GM10248 (cell line): ENCODE results near the gene CYFIP1.
A peak's percentile ranks its signal among the peaks of the same experiment; 100 is the strongest.

Experiments used
- CTCF ChIA-PET: fragments of 300-600 bp; sonication (Branson Sonifier 250); formaldehyde crosslinking; extraction: SDS; loops from one replicate; lab custom pipeline; 2021; ENCODE audit warnings: antibody characterized with exemption; lab: Yijun Ruan, JAX
- POLR2A ChIA-PET: fragments of 350-650 bp; sonication (Branson Sonifier 250); formaldehyde crosslinking; extraction: SDS; loops from one replicate; lab custom pipeline; 2020; ENCODE audit warnings: antibody characterized with exemption; lab: Yijun Ruan, JAX
- DNase-seq: peaks from one replicate; pipeline ENCODE4 v3.0.0; 2012; ENCODE audit errors: extremely low spot score
- TF ChIP-seq, protein P1 (sequence below): IDR thresholded peaks from 2 replicates; pipeline ENCODE4 v1.5.1; 2012; ENCODE audit warnings: mild to moderate bottlenecking, low read depth; ENCODE audit errors: extremely low read depth, missing control alignments, control extremely low read depth

Gene CYFIP1

DNA sequence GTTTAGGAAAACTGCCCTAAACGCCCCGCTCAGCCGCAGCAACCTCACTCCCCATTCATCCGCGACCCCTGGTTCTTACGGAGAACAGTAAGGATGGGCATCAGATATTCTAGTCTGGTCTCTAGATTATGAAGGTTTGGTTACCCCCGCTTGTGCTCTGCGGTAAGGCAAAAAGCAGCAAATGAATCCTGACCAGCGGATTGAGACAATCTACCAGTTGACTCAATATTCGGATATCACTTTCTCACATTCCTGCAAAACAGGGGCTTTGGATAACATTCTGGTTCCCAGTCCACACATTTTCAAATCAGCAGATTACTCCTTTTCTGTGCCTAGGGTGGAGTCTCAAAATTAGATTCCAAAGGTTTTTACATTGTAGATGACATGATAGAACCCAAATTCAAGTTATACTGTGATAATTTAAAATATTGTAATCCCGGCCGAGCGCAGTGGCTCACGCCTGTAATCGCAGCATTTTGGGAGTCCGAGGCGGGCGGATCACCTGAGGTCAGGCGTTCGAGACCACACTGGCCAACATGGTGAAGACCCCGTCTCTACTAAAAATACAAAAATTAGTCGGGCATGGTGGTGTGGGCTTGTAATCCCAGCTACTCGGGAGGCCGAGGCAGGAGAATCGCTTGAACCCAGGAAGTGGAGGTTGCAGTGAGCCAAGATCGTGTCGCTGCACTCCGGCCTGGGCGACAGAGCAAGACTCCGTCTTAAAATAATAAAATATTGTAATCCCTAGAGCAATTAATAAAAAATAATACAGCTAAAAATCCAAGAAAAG, 1.1 kb upstream of the CYFIP1 start:
- ChIA-PET CTCF (interaction anchor here (0.9 to 1.2 kb wide), 2 partner anchors 9 to 55 kb away, joined by 3 to 4 read pairs; no protein-coding TSS in a partner anchor), POLR2A (no interaction called here)
- TF ChIP-seq, protein P1, sequence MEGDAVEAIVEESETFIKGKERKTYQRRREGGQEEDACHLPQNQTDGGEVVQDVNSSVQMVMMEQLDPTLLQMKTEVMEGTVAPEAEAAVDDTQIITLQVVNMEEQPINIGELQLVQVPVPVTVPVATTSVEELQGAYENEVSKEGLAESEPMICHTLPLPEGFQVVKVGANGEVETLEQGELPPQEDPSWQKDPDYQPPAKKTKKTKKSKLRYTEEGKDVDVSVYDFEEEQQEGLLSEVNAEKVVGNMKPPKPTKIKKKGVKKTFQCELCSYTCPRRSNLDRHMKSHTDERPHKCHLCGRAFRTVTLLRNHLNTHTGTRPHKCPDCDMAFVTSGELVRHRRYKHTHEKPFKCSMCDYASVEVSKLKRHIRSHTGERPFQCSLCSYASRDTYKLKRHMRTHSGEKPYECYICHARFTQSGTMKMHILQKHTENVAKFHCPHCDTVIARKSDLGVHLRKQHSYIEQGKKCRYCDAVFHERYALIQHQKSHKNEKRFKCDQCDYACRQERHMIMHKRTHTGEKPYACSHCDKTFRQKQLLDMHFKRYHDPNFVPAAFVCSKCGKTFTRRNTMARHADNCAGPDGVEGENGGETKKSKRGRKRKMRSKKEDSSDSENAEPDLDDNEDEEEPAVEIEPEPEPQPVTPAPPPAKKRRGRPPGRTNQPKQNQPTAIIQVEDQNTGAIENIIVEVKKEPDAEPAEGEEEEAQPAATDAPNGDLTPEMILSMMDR, result no peak
- no peak for DNase-seq

DNA sequence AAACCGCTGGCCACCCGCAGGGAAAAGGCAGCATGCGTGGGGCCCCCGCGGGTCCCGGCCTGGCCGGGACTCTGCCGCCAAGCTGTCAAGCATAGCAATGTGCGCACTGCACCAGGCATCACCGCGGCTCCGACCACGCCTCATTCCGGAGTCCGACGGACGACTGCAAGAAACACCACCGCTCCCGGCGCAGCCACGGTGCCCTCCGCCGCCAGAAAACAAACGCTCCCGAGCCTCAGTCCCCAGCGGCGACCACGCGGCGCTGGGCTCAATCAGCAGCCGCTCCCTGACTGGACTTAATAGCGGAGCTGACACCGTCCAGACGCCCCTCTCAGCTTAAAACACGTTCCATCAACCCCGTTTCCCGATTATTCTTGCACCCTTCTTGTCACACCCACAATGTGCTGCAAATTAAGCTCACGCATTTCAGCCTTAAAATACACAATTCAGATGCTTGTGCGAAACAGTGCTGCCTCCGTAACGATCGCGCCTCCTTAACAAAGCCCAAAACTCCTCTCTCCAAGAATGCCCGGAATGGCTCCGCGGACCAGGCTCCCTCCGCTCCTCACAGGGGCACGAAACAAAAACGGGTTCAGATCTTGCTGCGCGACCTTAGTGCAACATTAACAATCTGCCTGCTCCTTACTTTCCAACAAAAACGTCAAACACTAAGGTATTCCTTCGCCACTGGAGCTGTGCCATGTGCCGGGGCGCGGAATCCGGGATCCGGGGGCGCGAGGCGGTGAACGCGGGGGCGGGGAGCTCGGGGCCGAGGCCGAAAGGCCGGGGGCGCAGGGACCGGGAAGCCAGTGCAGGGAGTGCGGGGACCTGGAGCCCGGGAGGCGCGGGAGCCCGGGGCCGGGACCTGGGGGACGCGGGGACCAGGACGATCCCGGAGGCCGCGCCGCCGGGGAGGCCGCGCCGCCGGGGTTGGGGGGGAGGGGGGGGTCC, 655 bp downstream of the CYFIP1 start:
- TF ChIP-seq, protein P1, result no peak
- DNase-seq, result peak; percentile 68
- CTCF ChIA-PET, result interaction anchor here (0.8 to 1.9 kb wide), 3 partner anchors 14 to 57 kb away, joined by 3 to 6 read pairs (median 4); no protein-coding TSS in a partner anchor
- POLR2A ChIA-PET, result no interaction called here

DNA sequence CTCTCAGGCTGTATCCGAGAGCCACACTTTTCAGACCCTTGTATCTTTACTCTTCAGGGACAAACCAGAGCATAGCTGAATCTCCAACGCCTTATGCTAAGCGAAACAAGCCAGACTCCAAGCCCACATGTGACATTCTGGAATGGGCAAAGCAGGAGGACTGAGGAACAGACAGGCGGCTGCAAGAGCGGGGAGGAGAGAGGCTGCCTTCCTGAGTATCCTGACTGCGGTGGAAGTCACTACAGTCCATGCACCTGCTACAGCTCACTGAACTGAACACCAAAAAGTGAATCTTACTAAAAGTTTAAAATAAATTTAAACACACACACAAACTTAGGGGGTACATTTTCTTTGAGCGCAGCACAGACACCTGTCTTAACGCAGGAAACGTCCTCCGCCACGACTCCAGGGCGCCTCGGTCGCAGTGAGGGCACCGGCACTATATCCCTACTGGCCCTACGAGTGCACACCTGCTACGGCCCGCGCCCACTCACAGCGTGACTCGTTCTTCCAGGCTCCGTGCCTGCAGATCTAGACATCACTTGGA, 1.4 kb downstream of the CYFIP1 start:
- no peak for DNase-seq
- CTCF ChIA-PET, result interaction anchor here (0.8 to 1.9 kb wide), 3 partner anchors 15 to 57 kb away, joined by 3 to 6 read pairs (median 4); no protein-coding TSS in a partner anchor
- POLR2A ChIA-PET, result no interaction called here
- TF ChIP-seq, protein P1, result no peak

DNA sequence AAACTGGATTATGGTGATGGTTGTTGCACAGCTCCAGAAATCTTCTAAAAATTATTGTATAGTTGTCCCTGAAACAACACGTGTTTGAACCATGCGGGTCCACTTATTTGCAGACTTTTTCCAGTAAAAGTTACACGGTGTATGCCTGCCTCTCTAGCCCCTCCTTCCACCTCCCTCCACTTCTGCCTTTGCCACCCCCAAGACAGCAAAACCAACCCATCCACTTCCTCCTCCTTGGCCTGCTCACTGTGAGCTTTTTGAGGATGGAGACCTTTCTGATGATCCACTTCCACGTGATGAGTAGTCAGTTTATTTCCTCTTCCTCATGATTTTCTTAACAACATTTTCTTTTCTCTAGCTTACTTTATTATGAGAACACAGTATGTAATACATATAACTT, 5.4 kb downstream of the CYFIP1 start:
- CTCF ChIA-PET, result interaction anchor here (0.6 to 1.7 kb wide), 4 partner anchors 10 to 62 kb away, joined by 3 to 4 read pairs (median 4); no protein-coding TSS in a partner anchor
- POLR2A ChIA-PET, result no interaction called here
- TF ChIP-seq, protein P1, result no peak
- no peak for DNase-seq

DNA sequence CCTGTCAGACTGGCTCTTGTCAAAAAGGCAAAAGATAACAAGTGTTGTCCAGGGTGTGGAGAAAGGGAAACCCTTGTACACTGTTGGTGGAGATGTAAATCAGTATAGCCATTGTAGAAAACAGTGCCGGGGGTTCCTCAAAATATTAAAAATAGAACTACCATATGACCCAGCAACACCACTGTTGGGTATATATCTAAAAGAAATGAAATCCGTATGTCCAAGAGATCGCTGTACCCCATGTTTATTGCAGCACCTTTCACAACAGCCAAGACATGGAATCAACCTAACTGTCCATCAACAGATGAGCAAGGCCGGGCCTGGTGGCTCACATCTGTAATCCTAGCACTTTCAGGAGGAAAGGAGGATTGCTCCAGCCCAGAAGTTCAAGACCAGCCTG, 6.2 kb downstream of the CYFIP1 start:
- CTCF ChIA-PET, result interaction anchor here (1.7 kb wide), 1 partner anchor 63 kb away, joined by 4 read pairs; no protein-coding TSS in a partner anchor
- TF ChIP-seq, protein P1, result no peak
- POLR2A ChIA-PET, result no interaction called here
- DNase-seq, result no peak

DNA sequence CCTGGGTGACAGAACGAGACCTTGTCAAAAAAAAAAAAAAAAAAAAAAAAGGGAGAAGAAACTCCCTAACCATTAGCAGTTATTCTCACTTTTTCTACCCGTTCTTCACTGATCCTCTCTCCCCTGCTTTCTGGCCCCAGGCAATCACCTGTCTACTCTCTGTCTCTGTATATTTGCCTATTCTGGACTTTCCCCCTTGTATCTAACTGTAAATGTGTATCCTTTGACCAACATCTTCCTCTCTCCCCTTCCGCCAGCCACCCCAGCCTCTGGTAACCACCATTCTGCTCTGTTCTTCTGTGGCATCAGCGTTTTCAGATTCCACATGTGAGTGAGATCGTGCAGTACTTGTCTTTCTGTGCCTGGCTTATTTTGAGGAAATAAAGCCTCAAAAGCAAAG, 6.9 kb downstream of the CYFIP1 start:
- ChIA-PET CTCF (interaction anchor here (1.7 kb wide), 1 partner anchor 63 kb away, joined by 4 read pairs; no protein-coding TSS in a partner anchor), POLR2A (no interaction called here)
- TF ChIP-seq, protein P1, result no peak

More for the DNA sequence above, 6.9 kb downstream of the CYFIP1 start:
- DNase-seq, result no peak
